HG03520 (cell line): ENCODE data around the gene MUSTN1.

Experiments used
- ATAC-seq: cut with Tn5 transposase; IDR thresholded peaks from one replicate; pipeline ENCODE4 v1.9.1; 2021; ENCODE audit warnings: mild to moderate bottlenecking, moderate library complexity; ENCODE audit not compliant: unreplicated experiment

The MUSTN1 gene

DNA sequence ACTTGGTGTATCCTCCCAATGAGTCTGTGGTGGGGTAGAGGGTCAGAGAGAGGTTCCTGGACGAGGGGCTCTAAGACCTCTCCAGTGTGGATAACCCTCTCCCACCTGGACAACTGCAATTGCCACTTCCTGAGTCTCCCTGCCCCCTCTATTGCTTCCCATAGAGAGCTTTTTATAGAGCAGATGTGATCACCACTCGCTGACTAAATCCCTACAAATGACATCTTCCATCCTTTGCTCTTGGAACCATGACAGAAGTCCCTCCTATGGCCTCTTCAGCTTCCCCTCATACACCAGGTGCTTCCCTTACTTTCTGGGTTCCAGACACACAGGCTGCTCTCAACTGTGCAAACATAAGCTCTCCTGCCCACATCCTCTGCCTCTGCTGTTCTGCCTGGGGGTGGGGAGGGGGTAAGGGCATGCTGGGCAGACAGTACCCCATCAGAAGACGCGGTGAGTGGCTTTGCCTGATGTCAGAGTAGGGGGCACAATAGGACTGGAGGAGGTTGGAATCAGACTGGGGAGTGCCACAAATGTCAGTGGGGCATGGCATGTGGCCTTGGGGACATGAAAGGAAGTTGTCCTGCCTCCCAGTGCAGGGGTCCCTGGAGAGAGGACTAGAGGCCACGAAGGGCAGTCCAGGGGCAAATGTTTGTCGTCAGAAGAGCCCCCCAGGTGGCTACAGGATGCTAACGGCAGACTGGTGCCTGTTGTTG lies 25.0 kb downstream of the MUSTN1 start:
- ATAC-seq: no peak

DNA sequence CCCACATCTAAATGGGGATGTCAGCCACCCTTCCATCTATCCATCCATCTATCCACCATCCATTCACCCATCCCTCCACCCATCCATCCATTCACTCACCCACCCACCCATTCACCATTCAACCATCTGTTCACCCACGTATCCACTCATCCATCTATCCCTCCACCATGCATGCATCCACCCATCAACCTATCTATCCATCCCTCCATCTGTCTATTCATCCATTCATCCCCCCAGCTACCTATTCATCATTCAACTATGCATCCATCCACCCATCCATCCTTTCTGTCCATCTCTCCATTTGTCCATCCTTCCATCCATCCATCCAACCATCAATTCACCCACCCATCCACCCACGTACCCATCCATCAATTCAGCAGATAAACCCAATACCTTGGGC lies 25.7 kb downstream of the MUSTN1 start:
- ATAC-seq: no peak

DNA sequence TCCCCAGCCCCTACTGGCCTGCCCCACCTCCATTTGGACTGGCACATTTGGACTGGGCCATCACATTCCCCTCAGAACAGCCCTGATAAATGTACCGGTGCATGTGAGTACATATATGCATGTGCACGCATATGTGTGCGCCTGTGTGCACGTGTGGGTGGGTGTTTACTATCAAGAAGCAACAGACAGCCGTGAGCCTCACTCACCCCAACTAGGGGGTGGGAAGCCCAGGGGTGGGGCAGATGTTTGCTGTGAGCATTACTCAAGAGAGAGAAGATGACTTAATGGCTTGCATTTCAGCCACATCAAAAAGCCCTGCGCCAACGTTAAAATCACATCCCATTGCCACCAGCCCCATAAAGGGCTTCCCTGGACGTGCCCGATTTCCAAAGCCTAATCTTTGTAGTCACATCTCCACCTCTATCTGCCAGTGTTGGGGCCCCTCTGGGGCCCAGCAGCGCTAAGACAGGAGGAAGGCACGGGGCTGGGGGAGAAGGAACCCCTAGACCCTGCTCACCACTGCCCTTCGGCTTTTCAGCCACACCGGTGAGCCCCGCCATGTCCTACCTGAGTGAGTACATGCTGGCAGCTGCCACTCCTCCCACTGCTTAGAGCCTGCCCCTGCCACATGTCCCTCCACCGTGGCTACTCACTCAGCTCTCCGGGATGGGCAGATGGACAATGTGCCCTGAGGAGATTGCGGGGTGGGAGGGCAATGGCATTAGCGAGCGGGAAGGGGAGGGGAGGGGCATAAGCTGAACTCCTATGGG lies 29.4 kb downstream of the MUSTN1 start:
- ATAC-seq: no peak

DNA sequence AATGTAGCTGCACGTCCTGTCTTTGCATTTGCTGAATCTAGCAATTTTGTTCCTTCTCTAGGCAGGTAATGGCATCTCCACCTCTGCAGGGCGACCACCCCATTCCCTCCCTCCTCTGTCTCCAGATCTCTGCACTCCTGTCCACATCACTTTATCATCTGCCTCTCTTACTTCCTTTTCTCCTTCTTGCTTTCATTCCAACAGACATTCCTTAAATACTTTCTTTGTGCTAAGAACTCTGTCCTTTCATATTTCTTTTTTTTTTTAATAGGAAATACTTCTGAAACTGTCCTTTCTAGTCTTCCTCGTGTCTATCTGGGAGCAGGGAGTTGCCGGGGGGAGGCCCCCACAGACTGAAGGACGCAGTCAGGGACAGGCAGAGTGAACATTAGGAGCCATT lies 33.0 kb downstream of the MUSTN1 start:
- ATAC-seq: no peak

DNA sequence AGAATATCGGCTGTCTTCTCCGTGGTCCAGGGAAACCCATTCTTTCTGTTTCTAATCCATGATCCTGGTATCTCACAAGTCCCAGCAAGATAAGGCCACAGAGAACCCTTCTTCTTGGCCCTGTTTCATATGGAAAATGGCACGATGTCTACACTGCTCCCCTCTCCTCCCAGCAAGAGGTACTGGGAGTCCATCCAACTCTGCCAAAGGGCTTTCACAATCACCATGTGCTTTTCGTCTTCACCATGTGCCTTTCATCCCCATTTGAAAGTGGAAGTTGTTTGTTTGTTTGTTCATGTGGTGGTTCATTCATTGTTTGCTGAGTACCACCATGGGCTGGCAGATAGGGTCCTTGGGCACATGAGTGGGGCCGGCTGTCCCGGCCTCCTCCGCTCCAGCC lies 34.7 kb downstream of the MUSTN1 start:
- no peak for ATAC-seq

DNA sequence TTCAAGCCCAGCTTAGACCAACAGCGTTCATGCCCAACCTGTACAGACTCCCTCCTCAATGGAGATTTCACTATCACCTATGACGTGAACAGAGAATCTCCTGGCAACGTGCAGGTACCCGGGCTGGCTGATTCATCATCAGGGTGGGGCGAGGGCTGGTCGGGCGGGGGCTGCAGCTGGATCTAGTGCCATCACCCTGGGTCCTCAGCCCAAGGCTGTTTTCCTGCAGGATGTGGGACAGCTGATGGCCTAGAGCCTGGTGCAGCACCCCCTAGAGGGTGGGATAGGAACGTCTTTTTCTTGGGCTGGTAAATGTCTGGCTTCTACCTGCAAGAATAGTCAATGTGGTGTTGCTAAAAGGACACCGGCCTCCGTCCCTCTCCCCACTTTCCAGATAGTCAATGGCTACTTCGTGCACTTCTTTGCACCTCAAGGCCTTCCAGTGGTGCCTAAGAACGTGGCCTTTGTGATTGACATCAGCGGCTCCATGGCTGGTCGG lies 35.8 kb downstream of the MUSTN1 start:
- no peak for ATAC-seq

DNA sequence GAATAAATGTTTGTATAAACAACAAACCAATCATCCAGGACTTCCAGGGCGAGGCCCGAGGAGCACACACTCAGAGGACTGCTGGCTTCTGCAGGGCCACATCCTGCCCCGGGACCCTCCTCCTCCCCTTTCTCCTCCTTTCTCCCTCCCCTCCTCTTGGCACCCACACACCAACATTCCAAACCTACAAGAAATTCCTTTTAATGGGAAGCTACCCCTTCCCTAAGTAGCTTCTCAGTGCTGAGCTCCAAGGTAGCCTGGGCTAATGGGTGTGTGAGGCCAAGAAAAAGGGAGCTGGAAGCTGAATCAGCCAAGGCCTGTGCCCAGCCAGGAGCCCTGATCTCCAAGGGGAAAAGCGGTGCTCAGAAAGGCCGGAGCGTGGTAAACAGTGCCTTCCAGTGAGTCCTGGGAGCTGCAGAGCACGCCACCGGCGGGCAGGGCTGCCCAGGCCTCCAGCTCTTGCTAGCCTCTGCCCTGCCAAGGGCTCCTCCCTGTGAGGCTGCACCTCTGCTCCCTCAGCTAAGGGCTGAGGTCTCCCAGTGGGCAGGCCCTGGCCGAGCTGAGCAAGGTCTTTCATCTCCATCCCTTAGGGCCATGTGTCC lies 36.3 kb downstream of the MUSTN1 start:
- no peak for ATAC-seq

DNA sequence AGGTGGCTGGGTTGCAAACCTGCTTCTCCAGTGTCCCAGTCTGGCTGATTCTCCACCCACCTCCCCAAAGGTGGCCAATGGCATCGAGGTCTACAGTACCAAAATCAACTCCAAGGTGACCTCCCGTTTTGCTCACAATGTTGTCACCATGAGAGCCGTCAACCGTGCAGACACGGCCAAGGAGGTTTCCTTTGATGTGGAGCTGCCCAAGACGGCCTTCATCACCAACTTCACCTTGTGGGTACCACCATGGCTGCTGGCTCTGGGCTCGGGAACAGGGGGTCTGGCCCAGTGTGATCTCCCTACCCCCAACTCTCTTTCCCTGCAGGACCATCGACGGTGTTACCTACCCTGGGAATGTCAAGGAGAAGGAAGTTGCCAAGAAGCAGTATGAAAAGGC lies 38.4 kb downstream of the MUSTN1 start:
- no peak for ATAC-seq

DNA sequence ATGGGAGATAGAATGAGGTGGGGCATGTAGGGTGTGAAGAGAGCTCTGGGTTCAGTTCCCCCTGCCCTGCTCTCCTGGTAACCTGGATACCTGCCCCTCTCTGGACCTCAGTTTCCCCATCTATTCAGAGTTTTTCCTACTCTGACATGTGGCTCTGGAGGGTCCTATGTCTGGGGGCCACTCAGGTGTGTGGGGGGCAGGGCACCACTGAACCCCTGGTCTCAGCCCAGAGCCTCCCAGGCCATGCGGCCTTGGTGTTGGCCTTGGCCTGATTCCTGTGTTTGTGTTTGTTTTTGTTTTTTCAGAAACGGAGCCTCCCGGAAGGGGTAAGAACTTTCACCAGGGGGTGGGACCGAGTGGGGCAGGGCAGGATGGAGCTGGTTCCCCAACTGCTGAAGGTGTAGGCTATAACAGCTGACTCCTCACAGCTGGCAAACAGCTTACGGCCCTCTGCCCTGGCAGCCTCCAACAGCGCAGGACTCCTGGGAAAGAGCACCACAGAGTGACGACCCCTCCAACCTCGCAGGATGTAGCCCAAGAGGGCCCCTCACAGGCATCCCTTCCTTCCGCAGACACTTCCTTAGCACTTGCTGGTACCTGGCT lies 39.4 kb downstream of the MUSTN1 start:
- ATAC-seq: no peak

DNA sequence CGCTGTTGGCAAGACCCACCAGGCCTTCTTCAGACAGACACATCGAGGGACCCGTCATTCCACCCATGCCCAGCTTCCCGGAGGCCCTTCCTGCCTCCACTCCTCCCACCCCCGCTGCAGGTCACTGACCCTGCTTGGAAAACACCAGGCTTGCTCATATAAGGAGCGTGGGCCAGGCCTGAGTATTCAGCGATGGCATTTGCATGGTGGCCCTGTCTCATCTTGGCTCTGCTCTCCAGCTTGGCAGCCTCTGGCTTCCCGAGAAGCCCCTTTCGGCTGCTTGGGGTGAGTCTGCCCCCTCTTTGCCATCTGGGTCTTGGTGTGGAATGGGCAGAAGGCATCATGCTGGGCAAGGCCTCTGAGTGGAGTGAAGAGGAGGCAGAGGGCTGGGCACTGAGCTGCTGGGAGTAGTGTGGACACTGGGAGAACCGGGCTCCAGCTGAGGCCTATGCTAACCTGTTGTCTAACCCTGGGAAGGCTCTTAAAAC lies 40.2 kb downstream of the MUSTN1 start, which contains the start of gene ITIH3:
Gene ITIH3, plus strand, starts transcription at position 185 of the 488 bp plus-strand sequence. Its CDS starts 8 bp downstream, at position 193.
- ATAC-seq: no peak

DNA sequence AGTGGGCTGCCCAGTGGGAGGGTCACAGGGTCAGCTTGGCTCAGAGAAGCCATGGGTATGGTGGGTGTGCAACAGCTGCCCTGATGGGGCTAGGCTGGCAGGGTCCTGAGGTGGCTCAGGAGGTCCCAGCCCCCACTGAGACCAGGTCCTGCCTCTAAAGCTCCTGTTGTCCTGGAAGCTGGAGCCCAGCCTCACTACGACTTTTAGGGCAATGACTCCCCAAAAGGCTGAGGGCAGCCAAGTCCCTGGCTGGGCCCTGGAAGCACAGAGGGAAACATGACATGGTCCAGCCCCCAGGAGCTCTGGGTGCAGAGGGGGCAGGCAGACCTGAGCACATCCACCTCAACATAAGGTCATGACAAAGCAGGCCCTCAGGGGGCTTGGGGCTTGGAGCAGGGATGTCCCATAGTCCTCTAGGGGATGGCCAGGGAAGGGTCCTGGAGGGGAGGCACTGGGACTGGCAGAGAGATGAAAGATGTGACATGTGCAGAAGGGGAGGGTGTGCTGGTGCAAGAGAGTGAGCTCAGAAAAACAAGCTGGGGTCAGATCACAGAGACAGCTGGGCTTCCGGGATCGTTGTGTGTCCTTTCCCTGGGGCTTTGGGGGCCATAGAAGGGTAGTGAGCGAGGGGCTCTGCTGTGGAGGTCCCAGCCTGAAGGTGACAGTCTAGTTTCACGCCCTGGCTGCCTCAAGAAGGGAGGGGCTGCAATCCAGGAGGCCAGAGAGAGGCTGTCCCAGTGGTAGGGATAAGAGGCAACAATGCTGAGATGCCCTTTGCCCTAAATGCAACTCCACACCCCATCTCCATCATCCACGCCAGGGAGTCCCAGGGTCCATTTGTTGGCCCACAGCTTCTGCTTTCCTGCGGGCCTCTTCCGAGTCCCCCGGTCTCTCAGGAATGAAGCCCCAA lies 40.9 kb downstream of the MUSTN1 start:
- no peak for ATAC-seq

DNA sequence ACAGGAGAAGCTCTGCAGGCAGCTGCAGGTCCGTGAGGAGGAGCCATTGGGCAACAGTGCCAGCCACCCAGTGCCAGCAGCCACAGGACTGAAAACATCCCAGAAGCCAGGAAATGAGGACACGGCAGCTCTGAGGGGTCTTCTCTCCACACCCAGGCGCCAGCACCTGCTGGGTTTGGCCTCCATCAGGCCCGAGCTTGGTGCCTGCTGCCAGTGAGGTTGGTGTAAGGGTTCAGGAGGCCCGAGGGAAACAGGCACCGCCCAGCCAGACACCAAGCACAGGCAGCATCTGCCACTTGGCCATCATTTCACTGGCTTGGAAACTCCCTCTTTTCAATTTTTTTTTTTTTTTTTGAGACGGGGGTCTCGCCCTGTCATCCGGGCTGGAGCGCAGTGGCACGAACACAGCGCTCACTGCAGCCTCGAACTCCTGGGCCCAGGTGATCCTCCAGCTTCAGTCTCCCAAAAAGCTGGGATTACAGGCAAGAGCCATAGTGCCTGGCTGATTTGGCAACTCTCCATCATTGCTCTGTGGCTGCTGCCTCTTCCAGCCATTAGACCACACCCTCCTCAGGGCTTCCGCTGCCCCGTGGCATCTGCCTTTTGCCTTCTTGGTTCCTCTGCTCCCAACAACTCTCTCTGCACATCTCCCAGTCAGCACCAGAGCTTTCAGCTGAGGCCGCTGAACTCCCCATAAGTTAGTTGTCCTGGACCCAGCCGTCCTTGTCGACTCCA lies 41.7 kb downstream of the MUSTN1 start:
- no peak for ATAC-seq

DNA sequence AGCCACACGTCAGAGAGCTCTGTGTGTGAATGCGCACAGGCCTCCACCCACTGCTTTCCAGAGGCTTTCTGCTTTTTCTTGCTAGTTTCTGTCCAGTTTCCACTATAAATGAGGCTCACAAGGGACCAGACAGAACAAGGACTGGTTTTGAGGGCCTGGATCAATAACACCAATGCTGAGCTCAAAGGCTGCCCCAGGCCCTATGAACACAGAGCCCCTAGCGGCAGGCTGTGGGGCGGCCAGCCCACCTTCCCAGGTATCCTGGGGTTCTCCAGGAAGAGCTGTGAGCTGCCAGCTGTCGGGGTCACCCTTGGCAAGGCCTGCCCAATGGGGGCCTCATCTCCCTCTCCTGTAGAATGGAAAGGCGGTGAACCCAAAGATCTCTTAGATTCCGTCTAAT lies 42.4 kb downstream of the MUSTN1 start:
- no peak for ATAC-seq

DNA sequence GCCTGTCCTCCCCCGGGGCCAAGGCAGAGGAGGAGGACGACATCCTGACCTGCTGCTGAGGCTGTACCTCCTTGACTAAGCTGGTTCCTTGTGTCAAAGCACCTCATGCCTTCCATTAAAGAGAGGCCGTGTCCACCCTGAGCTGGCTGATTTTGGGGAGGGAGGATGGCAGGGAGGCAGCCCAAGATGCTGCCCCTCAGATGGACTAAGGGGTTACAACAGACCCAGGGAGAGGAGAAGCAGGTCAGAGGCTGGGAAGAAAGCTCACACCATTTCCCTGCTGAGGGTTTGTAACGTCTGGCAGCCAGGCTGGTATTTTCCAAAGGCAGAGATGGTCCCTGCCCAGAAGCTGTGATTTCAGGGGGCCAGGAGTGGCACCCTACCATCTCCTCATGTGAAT lies 42.9 kb downstream of the MUSTN1 start:
- ATAC-seq: no peak

DNA sequence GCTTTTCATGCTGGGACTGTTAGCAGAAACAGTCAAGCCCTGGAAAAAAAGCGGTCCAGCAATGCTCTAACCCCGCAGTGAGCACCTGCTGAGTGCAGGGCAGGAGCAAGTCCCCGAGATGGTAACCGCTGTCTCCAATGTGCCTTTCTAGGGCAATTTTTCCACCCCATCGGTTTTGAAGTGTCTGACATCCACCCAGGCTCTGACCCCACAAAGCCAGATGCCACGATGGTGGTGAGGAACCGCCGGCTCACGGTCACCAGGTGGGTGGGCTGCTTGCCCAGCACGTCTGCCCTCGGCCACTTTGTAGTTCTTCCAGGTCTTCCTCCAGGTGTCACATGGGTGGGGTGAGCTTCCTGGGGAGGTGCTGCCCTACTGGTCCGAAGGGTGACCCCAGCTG lies 43.5 kb downstream of the MUSTN1 start:
- no peak for ATAC-seq

DNA sequence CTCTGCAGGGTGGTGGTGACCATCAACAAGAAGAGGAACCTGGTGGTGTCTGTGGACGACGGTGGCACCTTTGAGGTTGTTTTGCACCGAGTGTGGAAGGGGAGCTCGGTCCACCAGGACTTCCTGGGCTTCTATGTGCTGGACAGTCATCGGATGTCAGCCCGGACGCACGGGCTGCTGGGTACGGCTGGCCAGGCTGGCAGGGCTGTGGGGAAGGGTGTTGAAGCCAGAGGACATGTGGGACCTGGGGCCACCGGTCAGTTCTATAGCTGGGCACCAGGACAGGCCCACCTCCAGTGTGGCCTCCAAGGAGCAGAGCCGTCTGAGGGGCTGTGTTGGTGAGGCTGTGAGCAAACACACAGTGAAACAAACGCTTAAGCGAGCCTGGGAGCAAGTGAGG lies 44.1 kb downstream of the MUSTN1 start:
- no peak for ATAC-seq

DNA sequence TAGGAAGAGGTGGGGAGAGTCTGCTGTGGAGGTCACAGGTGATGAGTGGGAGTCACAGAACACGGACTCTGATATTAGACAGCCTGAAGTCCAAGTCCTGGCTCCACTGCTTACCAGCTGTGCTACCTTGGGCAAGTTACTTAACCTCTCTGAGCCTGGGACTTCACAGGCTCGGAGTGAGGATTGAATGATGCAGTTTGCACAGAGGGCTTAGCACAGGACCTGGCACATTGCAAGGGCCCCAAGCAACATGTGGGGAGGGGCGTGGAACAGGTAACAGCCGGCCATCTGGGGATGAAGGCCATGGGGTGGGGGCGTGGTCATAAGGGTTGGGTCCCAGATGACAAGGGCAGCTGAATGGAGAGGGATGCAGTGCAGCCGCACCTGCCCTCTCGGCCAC lies 44.5 kb downstream of the MUSTN1 start:
- ATAC-seq: no peak

DNA sequence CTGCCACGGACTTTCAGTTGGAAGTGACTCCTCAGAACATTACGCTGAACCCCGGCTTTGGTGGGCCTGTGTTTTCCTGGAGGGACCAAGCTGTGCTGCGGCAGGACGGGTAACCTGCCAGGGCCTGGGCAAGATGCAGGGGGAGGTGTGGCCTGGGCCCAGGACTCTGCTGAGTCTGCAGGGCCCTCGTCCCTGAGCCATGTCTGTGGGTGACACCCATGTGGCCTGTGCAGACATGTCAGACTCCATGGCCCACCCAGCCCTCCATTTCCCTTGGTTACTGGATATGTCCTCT lies 45.1 kb downstream of the MUSTN1 start:
- ATAC-seq: no peak

DNA sequence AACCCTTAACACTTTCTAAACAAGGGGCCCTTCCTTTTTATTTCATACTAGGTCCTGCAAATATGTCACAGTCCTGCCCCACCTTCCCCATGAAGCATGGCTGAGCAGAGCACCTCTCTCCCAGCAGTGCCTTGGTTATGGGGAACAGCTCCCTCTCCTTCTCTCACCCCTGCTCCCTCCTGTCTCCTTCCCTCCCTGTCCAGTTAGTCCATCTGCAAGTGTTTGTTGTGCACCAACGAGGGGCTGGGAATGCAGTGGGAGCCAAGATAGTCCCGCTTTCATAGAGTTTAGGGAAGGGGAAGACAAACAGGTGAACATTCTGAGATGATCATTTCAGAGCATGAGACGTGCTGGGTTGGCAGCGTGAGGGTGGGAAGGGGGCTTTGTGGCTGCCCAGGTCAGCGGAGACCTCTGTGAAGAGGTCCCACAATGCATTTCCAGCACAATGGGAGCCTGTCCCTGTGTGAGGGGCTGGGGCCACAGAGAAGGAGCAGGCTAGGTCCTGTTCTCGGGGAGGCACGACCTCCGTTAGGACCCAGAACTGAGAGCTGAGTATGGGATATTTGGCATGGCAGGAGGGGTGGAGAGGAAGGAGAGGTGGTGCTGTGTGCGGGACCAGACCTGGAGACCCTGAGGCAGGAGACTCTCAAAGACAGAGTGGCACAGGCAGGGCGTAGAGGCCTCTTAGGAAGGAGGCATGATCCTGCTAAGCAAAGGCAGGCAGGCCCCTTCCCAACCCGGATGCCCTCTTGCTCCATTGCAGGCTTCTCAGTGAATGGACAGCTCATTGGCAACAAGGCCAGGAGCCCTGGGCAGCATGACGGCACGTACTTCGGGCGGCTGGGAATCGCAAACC lies 45.7 kb downstream of the MUSTN1 start:
- no peak for ATAC-seq
